ENCODE measurements around the gene PCDH15. TPM values are rescaled to one million over a fixed set of nuclear protein-coding genes. Genes with fewer than 3 reads are reported as not detected.

The PCDH15 gene
- polyA plus RNA-seq, 1 of the 3 experiments (the other 2 are of a cell fraction) = 0.03 TPM

GRCh38 chr10:54081950-54082349 is 719.1 kb downstream of the PCDH15 start:
- no peak for TF ChIP-seq USF1 (IDR thresholded peaks at IDR 0.05; ENCODE audit: borderline replicate concordance, low read depth)
- no peak for TF ChIP-seq MAX (IDR thresholded peaks at IDR 0.05; ENCODE audit: low read depth)
- TF ChIP-seq RAD21 (IDR thresholded peaks at IDR 0.05; ENCODE audit: low read length) = no peak
- no peak for TF ChIP-seq EZH2phosphoT487 (IDR thresholded peaks at IDR 0.05; ENCODE audit: borderline replicate concordance, low read depth)
- Histone ChIP-seq H3K4me3 (ENCODE audit: low read depth in 2 of 2, low read length in 1 of 2) (no peak overlapping the region), H3K27ac (ENCODE audit: low read depth in 2 of 2, low read length in 1 of 2) (no peak overlapping the region), H3K9me2 (no peaks in the 10 kb centered on the region), H2AFZ (ENCODE audit: low read depth) (no peak overlapping the region), H3K4me2 (no peak overlapping the region), H3K9me3 (no peaks in the 10 kb centered on the region), H3K4me1 (ENCODE audit: control insufficient read depth in 1 of 2, insufficient read depth in 2 of 2, low read depth in 1 of 2, low read length in 1 of 2) (no peaks in the 10 kb centered on the region), H4K20me1 (ENCODE audit: insufficient read depth) (no peaks in the 10 kb centered on the region), H3K79me2 (ENCODE audit: insufficient read depth) (no peaks in the 10 kb centered on the region), H3K36me3 (replicated peaks in 1 of 2; ENCODE audit: control insufficient read depth in 1 of 2, insufficient read depth in 2 of 2, low read length in 1 of 2) (no peaks in the 10 kb centered on the region), H3F3A (replicated peaks; ENCODE audit: insufficient read depth) (no peaks in the 10 kb centered on the region), H3K27me3 (ENCODE audit: insufficient read depth) (no peaks in the 10 kb centered on the region), H3K9ac (no peak overlapping the region)
- no peak for DNase-seq
- ChIA-PET CTCF (interaction anchor here (1.8 kb wide), 1 partner anchor 14 kb away, joined by 5 read pairs; no protein-coding TSS in a partner anchor), POLR2A (no interaction called here)
- WGBS (ENCODE audit: low lambda C conversion rate) = 18% methylated on average over 2 of the region's 2 CpGs

GRCh38 chr10:54067361-54067760 is 733.7 kb downstream of the PCDH15 start:
- Histone ChIP-seq H3K36me3 (replicated peaks in 1 of 2; ENCODE audit: control insufficient read depth in 1 of 2, insufficient read depth in 2 of 2, low read length in 1 of 2) (no peaks in the 10 kb centered on the region), H3K9me3 (no peaks in the 10 kb centered on the region), H3K4me1 (ENCODE audit: control insufficient read depth in 1 of 2, insufficient read depth in 2 of 2, low read depth in 1 of 2, low read length in 1 of 2) (no peaks in the 10 kb centered on the region; a peak in 2 of 4 replicates), H3K27ac (ENCODE audit: low read depth in 2 of 2, low read length in 1 of 2) (no peak overlapping the region), H3K9ac (no peak overlapping the region), H3K9me2 (no peaks in the 10 kb centered on the region), H4K20me1 (ENCODE audit: insufficient read depth) (no peaks in the 10 kb centered on the region), H2AFZ (ENCODE audit: low read depth) (no peak overlapping the region), H3K4me3 (ENCODE audit: low read depth in 2 of 2, low read length in 1 of 2) (no peak overlapping the region), H3K4me2 (no peak overlapping the region), H3F3A (replicated peaks; ENCODE audit: insufficient read depth) (no peaks in the 10 kb centered on the region), H3K27me3 (ENCODE audit: insufficient read depth) (no peaks in the 10 kb centered on the region), H3K79me2 (ENCODE audit: insufficient read depth) (no peaks in the 10 kb centered on the region)
- POLR2A ChIA-PET = no interaction called here
- TF ChIP-seq FOXM1 (IDR thresholded peaks at IDR 0.05; ENCODE audit: low read depth) = no peak
- TF ChIP-seq IRF3 (IDR thresholded peaks at IDR 0.05; ENCODE audit: low read depth, low read length) = no peak
- TF ChIP-seq USF1 (IDR thresholded peaks at IDR 0.05; ENCODE audit: borderline replicate concordance, low read depth) = no peak
- TF ChIP-seq NRF1 (IDR thresholded peaks at IDR 0.05; ENCODE audit: low read depth, low read length) = no peak
- TF ChIP-seq RXRA (IDR thresholded peaks at IDR 0.05; ENCODE audit: borderline replicate concordance, low read depth) = no peak
- no peak for TF ChIP-seq SIN3A (IDR thresholded peaks at IDR 0.05; ENCODE audit: borderline replicate concordance, low read depth, low read length)
- TF ChIP-seq CHD2 (IDR thresholded peaks at IDR 0.05; ENCODE audit: low read length, partially characterized antibody) = no peak
- TF ChIP-seq GABPA (IDR thresholded peaks at IDR 0.05; ENCODE audit: low read depth) = no peak
- TF ChIP-seq TAF1 (IDR thresholded peaks at IDR 0.05; ENCODE audit: borderline replicate concordance, low read depth, low read length) = no peak
- no peak for TF ChIP-seq RAD21 (IDR thresholded peaks at IDR 0.05; ENCODE audit: low read length)
- TF ChIP-seq MXI1 (IDR thresholded peaks at IDR 0.05; ENCODE audit: low read depth, low read length) = no peak
- no peak for TF ChIP-seq SMC3 (IDR thresholded peaks at IDR 0.05; ENCODE audit: low read depth, low read length)
- TF ChIP-seq FOXJ3 (CRISPR knock-in tag; IDR thresholded peaks at IDR 0.05) = no peak
- TF ChIP-seq RCOR1 (IDR thresholded peaks at IDR 0.05; ENCODE audit: low read length) = no peak
- TF ChIP-seq RFX5 (IDR thresholded peaks at IDR 0.05; ENCODE audit: low read length) = no peak
- no peak for TF ChIP-seq JUND (IDR thresholded peaks at IDR 0.05)
- no peak for TF ChIP-seq ZBTB33 (IDR thresholded peaks at IDR 0.05; ENCODE audit: borderline replicate concordance, low read depth)
- no peak for TF ChIP-seq USF2 (IDR thresholded peaks at IDR 0.05; ENCODE audit: borderline replicate concordance, low read depth, low read length)
- no peak for DNase-seq
- WGBS (ENCODE audit: low lambda C conversion rate) = 29% methylated on average over 1 of the region's 1 CpG
- CTCF ChIA-PET = interaction anchor here (1.0 to 1.3 kb wide), 2 partner anchors 14 to 29 kb away, joined by 3 to 5 read pairs; no protein-coding TSS in a partner anchor
